Measurements from ENCODE around the gene SMARCC2. TPM values are rescaled to one million over a fixed set of nuclear protein-coding genes. Genes with fewer than 3 reads are reported as not detected.

Gene SMARCC2
- total and polyA plus RNA-seq, 9 of the 15 experiments (the other 6 are each of a cell fraction or from before 2014, with no cell fraction given): 11.9 to 86.0 (median 36.6) TPM

DNA sequence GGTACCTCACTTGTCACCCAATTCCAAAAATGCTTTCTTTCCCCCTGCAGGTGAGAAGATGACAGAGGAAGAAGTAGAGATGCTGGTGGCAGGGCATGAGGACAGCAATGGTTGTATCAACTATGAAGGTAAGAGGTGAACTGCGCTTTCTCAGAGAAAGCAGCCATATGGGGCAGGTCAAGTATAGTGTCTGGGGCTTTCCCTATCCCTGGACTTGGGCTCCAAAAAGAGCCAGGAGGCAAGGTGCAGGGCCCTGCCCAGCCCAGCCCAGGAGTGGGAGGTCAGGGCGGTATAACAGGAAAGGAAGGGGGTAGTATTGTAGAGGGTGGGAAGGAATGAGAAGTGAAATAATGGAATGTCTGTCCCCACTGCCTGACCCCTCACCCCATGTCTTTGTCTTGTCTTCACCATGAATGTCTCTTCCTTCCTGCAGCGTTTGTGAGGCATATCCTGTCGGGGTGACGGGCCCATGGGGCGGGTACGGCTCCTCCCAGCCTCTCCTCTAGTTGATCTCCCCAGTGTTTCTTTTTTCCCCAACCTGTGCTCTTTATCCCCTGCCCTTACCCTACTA is 29.0 kb downstream of the SMARCC2 start (continued):
- 0 out of 4 replicates have a peak, but pooled peaks of 1 of the 2 experiments have one; percentile 9 for TF ChIP-seq MAZ (CRISPR knock-in tag; conservative IDR thresholded peaks at IDR 0.05 in 1 of 2, IDR thresholded peaks at IDR 0.05 in 1 of 2)
- TF ChIP-seq ZC3H4 (CRISPR knock-in tag; IDR thresholded peaks at IDR 0.05; ENCODE audit: borderline replicate concordance): peak; percentile 9; the same call in 1 of the 2 replicates
- no peak for TF ChIP-seq ZNF507 (tag; conservative IDR thresholded peaks at IDR 0.05)
- TF ChIP-seq, protein P1, sequence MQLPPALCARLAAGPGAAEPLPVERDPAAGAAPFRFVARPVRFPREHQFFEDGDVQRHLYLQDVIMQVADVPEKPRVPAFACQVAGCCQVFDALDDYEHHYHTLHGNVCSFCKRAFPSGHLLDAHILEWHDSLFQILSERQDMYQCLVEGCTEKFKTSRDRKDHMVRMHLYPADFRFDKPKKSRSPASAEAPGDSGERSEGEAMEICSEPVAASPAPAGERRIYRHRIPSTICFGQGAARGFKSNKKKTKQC (CRISPR knock-in tag; IDR thresholded peaks at IDR 0.05): no peak

DNA sequence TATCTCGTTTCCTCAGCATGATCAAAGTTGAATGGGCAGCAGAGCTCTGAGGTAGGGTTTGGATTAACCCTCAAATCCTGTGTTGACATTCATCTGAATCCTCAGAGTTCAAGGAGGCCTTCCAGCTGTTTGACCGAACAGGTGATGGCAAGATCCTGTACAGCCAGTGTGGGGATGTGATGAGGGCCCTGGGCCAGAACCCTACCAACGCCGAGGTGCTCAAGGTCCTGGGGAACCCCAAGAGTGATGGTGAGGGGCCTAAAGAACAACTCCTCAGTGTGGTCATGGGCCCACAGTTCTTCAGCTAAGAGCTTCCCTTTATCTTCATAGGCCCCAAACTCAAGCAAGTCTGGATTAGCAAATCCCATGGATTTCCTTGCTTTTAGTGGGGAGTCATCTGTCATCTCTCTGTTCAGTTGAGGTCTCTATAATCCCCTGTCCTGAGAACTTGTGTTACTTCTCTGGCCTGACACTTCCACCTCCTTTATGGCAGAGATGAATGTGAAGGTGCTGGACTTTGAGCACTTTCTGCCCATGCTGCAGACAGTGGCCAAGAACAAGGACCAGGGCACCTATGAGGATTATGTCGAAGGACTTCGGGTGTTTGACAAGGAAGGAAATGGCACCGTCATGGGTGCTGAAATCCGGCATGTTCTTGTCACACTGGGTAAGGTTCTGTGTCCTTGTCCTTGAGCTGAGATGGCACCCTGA is 29.6 kb downstream of the SMARCC2 start:
- Histone ChIP-seq H2AFZ (ENCODE audit: low read depth, low read length) (no peak overlapping the region), H3K9me1 (ENCODE audit: control insufficient read depth, insufficient read depth, low read length) (peaks cover 3% of the 10 kb centered on the region), H4K20me1 (replicated peaks; ENCODE audit: control insufficient read depth, insufficient read depth, low read length) (peaks cover 34% of the 10 kb centered on the region; the same call in 1 of the 2 replicates), H3K36me3 (ENCODE audit: control insufficient read depth, insufficient read depth, low read length) (peaks cover 71% of the 10 kb centered on the region), H3K27ac (ENCODE audit: extremely low read depth, low read depth, low read length) (peak overlapping the region; percentile 98), H3K9ac (ENCODE audit: insufficient read depth in 1 of 2, low read depth in 2 of 2, low read length in 2 of 2) (peak overlapping the region; percentile 93 to 98), H3K79me2 (ENCODE audit: control insufficient read depth, insufficient read depth, low read length) (peaks cover 40% of the 10 kb centered on the region), H3K9me3 (replicated peaks; ENCODE audit: control insufficient read depth, insufficient read depth, low read depth, low read length) (no peaks in the 10 kb centered on the region), H3K4me2 (ENCODE audit: insufficient read depth, low read length) (peak overlapping the region; percentile 80), H3K4me1 (replicated peaks in 1 of 2; ENCODE audit: control insufficient read depth in 2 of 2, insufficient read depth in 2 of 2, low read length in 2 of 2) (peaks cover 31 to 40% of the 10 kb centered on the region in 2 experiments; a peak in 4 of 5 replicates), H3K4me3 (peak overlapping the region; percentile 90), H3K27me3 (ENCODE audit: control insufficient read depth in 2 of 2, insufficient read depth in 2 of 2, low read length in 2 of 2) (no peaks in the 10 kb centered on the region)
- DNase-seq (ENCODE audit: extremely low read depth in 1 of 4, low spot score in 3 of 4) (no peak), ATAC-seq (no peak), FAIRE-seq (peak; percentile 64)
- in situ Hi-C loops (cut with MboI): no loop called here
- ChIA-PET CTCF (ENCODE audit: low intra/inter-chr PET ratio) (interaction anchor here (2.6 kb wide), 1 partner anchor 33 kb away, joined by 7 read pairs; no protein-coding TSS in a partner anchor), POLR2A (interaction anchor here (0.6 to 8.9 kb wide), 17 partner anchors 8 to 201 kb away, joined by 3 to 124 read pairs (median 7); partner anchors contain the start of genes ESYT1, RNF41, RPL41 and STAT2)
- WGBS (ENCODE audit: insufficient coverage, low coverage, missing lambda C conversion rate): 61% methylated on average over 8 of the region's 8 CpGs
- BruUV-seq (replicated peaks): no TSS peak
- intact Hi-C loops (cut with micrococcal nuclease): loop anchor here (5.0 kb wide), 1 partner anchor 42 kb away; the partner anchor contains the start of genes RPL41 and ZC3H10
- TF ChIP-seq WHSC1 (IDR thresholded peaks at IDR 0.05; ENCODE audit: low read length) (no peak), FUS (optimal IDR thresholded peaks at IDR 0.05; ENCODE audit: low read depth, low read length) (no peak), FOXK1 (CRISPR knock-in tag; IDR thresholded peaks at IDR 0.05; ENCODE audit: borderline replicate concordance) (0 out of 2 replicates have a peak, but pooled peaks have one; percentile 54), LARP7 (IDR thresholded peaks at IDR 0.05) (no peak), NFXL1 (CRISPR knock-in tag; IDR thresholded peaks at IDR 0.05) (0 out of 2 replicates have a peak, but pooled peaks have one; percentile 22), PTTG1 (tag; IDR thresholded peaks at IDR 0.05; ENCODE audit: low read depth) (no peak), ZC3H4 (CRISPR knock-in tag; IDR thresholded peaks at IDR 0.05; ENCODE audit: borderline replicate concordance) (0 out of 2 replicates have a peak, but pooled peaks have one; percentile 40), SREBF2 (CRISPR knock-in tag; IDR thresholded peaks at IDR 0.05) (no peak)
- TF ChIP-seq, protein P2, sequence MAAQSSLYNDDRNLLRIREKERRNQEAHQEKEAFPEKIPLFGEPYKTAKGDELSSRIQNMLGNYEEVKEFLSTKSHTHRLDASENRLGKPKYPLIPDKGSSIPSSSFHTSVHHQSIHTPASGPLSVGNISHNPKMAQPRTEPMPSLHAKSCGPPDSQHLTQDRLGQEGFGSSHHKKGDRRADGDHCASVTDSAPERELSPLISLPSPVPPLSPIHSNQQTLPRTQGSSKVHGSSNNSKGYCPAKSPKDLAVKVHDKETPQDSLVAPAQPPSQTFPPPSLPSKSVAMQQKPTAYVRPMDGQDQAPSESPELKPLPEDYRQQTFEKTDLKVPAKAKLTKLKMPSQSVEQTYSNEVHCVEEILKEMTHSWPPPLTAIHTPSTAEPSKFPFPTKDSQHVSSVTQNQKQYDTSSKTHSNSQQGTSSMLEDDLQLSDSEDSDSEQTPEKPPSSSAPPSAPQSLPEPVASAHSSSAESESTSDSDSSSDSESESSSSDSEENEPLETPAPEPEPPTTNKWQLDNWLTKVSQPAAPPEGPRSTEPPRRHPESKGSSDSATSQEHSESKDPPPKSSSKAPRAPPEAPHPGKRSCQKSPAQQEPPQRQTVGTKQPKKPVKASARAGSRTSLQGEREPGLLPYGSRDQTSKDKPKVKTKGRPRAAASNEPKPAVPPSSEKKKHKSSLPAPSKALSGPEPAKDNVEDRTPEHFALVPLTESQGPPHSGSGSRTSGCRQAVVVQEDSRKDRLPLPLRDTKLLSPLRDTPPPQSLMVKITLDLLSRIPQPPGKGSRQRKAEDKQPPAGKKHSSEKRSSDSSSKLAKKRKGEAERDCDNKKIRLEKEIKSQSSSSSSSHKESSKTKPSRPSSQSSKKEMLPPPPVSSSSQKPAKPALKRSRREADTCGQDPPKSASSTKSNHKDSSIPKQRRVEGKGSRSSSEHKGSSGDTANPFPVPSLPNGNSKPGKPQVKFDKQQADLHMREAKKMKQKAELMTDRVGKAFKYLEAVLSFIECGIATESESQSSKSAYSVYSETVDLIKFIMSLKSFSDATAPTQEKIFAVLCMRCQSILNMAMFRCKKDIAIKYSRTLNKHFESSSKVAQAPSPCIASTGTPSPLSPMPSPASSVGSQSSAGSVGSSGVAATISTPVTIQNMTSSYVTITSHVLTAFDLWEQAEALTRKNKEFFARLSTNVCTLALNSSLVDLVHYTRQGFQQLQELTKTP (IDR thresholded peaks at IDR 0.05; ENCODE audit: low read depth in 1 of 2, partially characterized antibody in 2 of 2): no peak
- TF ChIP-seq, protein P3, sequence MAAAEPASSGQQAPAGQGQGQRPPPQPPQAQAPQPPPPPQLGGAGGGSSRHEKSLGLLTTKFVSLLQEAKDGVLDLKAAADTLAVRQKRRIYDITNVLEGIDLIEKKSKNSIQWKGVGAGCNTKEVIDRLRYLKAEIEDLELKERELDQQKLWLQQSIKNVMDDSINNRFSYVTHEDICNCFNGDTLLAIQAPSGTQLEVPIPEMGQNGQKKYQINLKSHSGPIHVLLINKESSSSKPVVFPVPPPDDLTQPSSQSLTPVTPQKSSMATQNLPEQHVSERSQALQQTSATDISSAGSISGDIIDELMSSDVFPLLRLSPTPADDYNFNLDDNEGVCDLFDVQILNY (CRISPR knock-in tag; IDR thresholded peaks at IDR 0.05): 0 out of 2 replicates have a peak, but pooled peaks have one; percentile 30

Measured in K562 (cell line).